ENCODE measurements around the gene CR1. TPM values are rescaled to one million over a fixed set of nuclear protein-coding genes. Genes with fewer than 3 reads are reported as not detected.

Gene CR1
- total RNA-seq, 1 experiment from 2014 or later: 0.07 TPM

DNA sequence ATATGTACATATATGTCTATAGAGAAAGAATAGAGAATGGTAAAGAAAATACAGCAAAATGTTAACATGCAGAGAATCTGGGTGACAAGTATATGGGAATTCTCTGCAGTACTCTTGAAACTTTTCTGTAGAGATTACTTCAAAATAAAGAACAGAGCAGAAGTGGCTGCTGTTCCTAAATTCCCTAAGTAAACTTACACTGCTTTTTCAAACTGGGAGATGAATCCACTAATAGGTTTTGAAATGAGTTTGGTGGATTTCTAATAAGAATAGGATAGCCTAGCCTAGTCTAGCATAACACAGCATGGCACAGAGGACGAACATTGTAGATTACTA is 42.3 kb upstream of the CR1 start:
- H2AFZ ChIP-seq (ENCODE audit: low read depth, low read length, poor library complexity, severe bottlenecking): peak overlapping the region; percentile 99
- H3K79me2 ChIP-seq (ENCODE audit: insufficient read depth, low read length): no peaks in the 10 kb centered on the region
- H3K4me3 ChIP-seq (replicated peaks in 1 of 2; ENCODE audit: low read depth in 1 of 2, low read length in 2 of 2): peak overlapping the region; percentile 49 to 63
- intact Hi-C loops (cut with micrococcal nuclease): loop anchor here (1.0 kb wide), 1 partner anchor 29 kb away; no protein-coding TSS in a partner anchor
- POLR2A ChIA-PET: interaction anchor here (0.8 to 1.4 kb wide), 2 partner anchors 8 to 132 kb away, joined by 3 to 4 read pairs; partner anchors contain the start of gene CD55
- no peaks in the 10 kb centered on the region for H3K36me3 ChIP-seq (ENCODE audit: control insufficient read depth in 1 of 2, insufficient read depth in 2 of 2, low read length in 2 of 2)
- H4K20me1 ChIP-seq (ENCODE audit: insufficient read depth): no peaks in the 10 kb centered on the region
- H3K4me1 ChIP-seq (ENCODE audit: control insufficient read depth in 1 of 2, insufficient read depth in 2 of 2, low read length in 2 of 2): peaks cover 6 to 18% of the 10 kb centered on the region in 2 experiments; a peak in 3 of 4 replicates
- CTCF ChIA-PET: interaction anchor here (0.9 to 1.5 kb wide), 3 partner anchors 10 to 46 kb away, joined by 3 to 7 read pairs (median 7); no protein-coding TSS in a partner anchor
- 0 out of 2 replicates have a peak, but pooled peaks cover 5% of the 10 kb centered on the region for H3K27me3 ChIP-seq (ENCODE audit: insufficient read depth, low read length)
- no peak for DNase-seq (ENCODE audit: low read depth, low spot score)
- H3K9ac ChIP-seq (ENCODE audit: low read length): 0 out of 2 replicates have a peak overlapping the region, but pooled peaks have one; percentile 49
- peak; percentile 36; the same call in 1 of the 2 replicates for ATAC-seq
- H3K9me2 ChIP-seq (ENCODE audit: insufficient read depth): no peaks in the 10 kb centered on the region
- TF ChIP-seq ELF1 (IDR thresholded peaks at IDR 0.05; ENCODE audit: borderline replicate concordance, low read depth) (no peak), FOSL1 (IDR thresholded peaks at IDR 0.05; ENCODE audit: low read depth) (no peak)
- BruUV-seq (replicated peaks): no TSS peak
- RAD21 ChIA-PET (ENCODE audit: low non-redundant PET in 1 of 2, low total read pairs in 2 of 2, uncharacterized antibody in 2 of 2, unreplicated experiment in 2 of 2): interaction anchor here in 1 of 2 experiments (0.5 kb wide), 1 partner anchor 233 kb away, joined by 3 read pairs; no protein-coding TSS in a partner anchor
- H3K9me3 ChIP-seq (ENCODE audit: control insufficient read depth in 1 of 2, insufficient read depth in 1 of 2, low read depth in 1 of 2, low read length in 2 of 2): no peaks in the 10 kb centered on the region
- H3K27ac ChIP-seq (ENCODE audit: low read depth, low read length): no peak overlapping the region
- H3K4me2 ChIP-seq (ENCODE audit: low read length): peak overlapping the region; percentile 94

DNA sequence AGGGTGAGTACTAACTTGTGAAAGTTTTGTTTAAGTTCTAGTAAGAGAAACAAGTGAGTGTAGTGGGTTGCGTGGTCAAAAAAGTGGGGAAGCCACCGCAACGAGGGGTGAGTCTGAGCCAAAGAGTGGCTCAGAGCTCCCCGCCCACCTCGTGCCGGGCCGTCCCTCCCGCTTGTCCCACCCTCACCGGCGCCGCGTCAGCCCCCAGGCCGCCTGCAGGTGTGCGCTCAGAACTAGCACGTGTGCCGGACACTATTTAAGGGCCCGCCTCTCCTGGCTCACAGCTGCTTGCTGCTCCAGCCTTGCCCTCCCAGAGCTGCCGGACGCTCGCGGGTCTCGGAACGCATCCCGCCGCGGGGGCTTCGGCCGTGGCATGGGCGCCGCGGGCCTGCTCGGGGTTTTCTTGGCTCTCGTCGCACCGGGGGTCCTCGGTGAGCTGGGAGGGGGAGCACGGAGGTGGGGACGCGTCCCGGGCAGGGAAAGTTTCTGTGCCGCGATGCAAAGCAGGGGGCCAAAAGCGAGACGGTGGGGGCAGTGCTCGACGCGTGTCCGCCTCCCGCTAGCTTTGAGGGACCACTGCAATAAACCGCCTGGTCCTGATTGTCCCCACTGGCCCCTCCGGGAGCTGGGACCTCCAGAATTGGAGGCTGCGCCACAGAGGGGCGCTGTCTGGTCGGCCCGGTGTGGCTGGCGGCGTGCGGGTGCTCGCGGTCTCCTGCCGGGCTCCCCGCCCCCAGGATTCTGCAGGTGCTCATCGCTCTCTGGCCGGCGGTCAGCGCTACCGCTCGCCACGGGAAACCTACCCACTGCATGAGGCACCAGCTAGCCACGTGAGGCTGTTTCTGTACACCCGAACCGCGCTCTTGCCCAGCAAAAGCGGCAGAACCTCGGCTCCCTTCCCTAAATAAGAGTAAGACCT is 41.7 kb upstream of the CR1 start, which contains the start of gene CR2:
CR2 (plus strand) TSS at position 283 of the 919 bp plus-strand sequence; CDS start at position 374, 91 bp downstream.
- no peaks in the 10 kb centered on the region for H3K9me2 ChIP-seq (ENCODE audit: insufficient read depth)
- H3K79me2 ChIP-seq (ENCODE audit: insufficient read depth, low read length): no peaks in the 10 kb centered on the region
- ChIA-PET CTCF (interaction anchor here (0.9 to 1.5 kb wide), 7 partner anchors 9 to 370 kb away, joined by 3 to 7 read pairs (median 4); no protein-coding TSS in a partner anchor), RAD21 (ENCODE audit: low non-redundant PET in 1 of 2, low total read pairs in 2 of 2, uncharacterized antibody in 2 of 2, unreplicated experiment in 2 of 2) (interaction anchor here in 1 of 2 experiments (0.5 kb wide), 1 partner anchor 234 kb away, joined by 3 read pairs; no protein-coding TSS in a partner anchor), POLR2A (interaction anchor here (0.8 to 1.4 kb wide), 2 partner anchors 8 to 133 kb away, joined by 3 to 4 read pairs; partner anchors contain the start of gene CD55)
- H3K4me3 ChIP-seq (replicated peaks in 1 of 2; ENCODE audit: low read depth in 1 of 2, low read length in 2 of 2): peak within 1 kb of the TSS; percentile 49 to 63
- peak; percentile 96 for ATAC-seq
- peak; percentile 47 for DNase-seq (ENCODE audit: low read depth, low spot score)
- H2AFZ ChIP-seq (ENCODE audit: low read depth, low read length, poor library complexity, severe bottlenecking): peak within 1 kb of the TSS; percentile 99
- H4K20me1 ChIP-seq (ENCODE audit: insufficient read depth): no peaks in the 10 kb centered on the region
- no peaks in the 10 kb centered on the region for H3K36me3 ChIP-seq (ENCODE audit: control insufficient read depth in 1 of 2, insufficient read depth in 2 of 2, low read length in 2 of 2)
- H3K9ac ChIP-seq (ENCODE audit: low read length): peak within 1 kb of the TSS; percentile 49
- intact Hi-C loops (cut with micrococcal nuclease): no loop called here
- peak within 1 kb of the TSS; percentile 94 for H3K4me2 ChIP-seq (ENCODE audit: low read length)
- no peak within 1 kb of the TSS for H3K27ac ChIP-seq (ENCODE audit: low read depth, low read length)
- H3K4me1 ChIP-seq (ENCODE audit: control insufficient read depth in 1 of 2, insufficient read depth in 2 of 2, low read length in 2 of 2): peaks cover 6 to 18% of the 10 kb centered on the region in 2 experiments; a peak in 3 of 4 replicates
- 0 out of 2 replicates have a peak, but pooled peaks cover 5% of the 10 kb centered on the region for H3K27me3 ChIP-seq (ENCODE audit: insufficient read depth, low read length)
- no TSS peak for BruUV-seq (replicated peaks)
- no peaks in the 10 kb centered on the region for H3K9me3 ChIP-seq (ENCODE audit: control insufficient read depth in 1 of 2, insufficient read depth in 1 of 2, low read depth in 1 of 2, low read length in 2 of 2)
- TF ChIP-seq SRF (IDR thresholded peaks at IDR 0.05; ENCODE audit: low read depth) (no peak), RAD21 (IDR thresholded peaks at IDR 0.05; ENCODE audit: low read depth) (peak; percentile 66), CEBPB (IDR thresholded peaks at IDR 0.05; ENCODE audit: low read depth) (no peak), CTCF (IDR thresholded peaks at IDR 0.05 in 2 of 3, conservative IDR thresholded peaks at IDR 0.05 in 1 of 3; ENCODE audit: borderline replicate concordance in 1 of 3, insufficient read depth in 1 of 3, low read depth in 2 of 3, low read length in 2 of 3) (peak; percentile 48 to 60 (median 55); a peak in 5 of 6 replicates), EZH2phosphoT487 (IDR thresholded peaks at IDR 0.05; ENCODE audit: borderline replicate concordance) (no peak), POLR2A (IDR thresholded peaks at IDR 0.05; ENCODE audit: borderline replicate concordance, extremely low read depth, insufficient read depth, insufficient read length) (no peak), POLR2AphosphoS5 (IDR thresholded peaks at IDR 0.05; ENCODE audit: low read depth, low read length) (peak; percentile 17; the same call in 1 of the 2 replicates), JUND (IDR thresholded peaks at IDR 0.05) (no peak), TCF7L2 (IDR thresholded peaks at IDR 0.05; ENCODE audit: borderline replicate concordance, extremely low read depth, insufficient read depth, insufficient read length) (peak; percentile 24), ATF3 (IDR thresholded peaks at IDR 0.05) (no peak), YY1 (IDR thresholded peaks at IDR 0.05; ENCODE audit: extremely low read depth, insufficient replicate concordance, low read depth, low read length) (no peak), ZFX (IDR thresholded peaks at IDR 0.05) (no peak)
- TF ChIP-seq, protein P1, sequence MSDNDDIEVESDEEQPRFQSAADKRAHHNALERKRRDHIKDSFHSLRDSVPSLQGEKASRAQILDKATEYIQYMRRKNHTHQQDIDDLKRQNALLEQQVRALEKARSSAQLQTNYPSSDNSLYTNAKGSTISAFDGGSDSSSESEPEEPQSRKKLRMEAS (IDR thresholded peaks at IDR 0.05): peak; percentile 93

Data from HCT116 (cell line).